Keratinocyte (primary cell): ENCODE measurements around the gene KRT71. TPM values are rescaled to one million over a fixed set of nuclear protein-coding genes. Genes with fewer than 3 reads are reported as not detected.

Source experiments
- DNase-seq: peaks from one replicate; pipeline ENCODE4 v3.0.0-alpha.2; 2011; ENCODE audit warnings: low read depth, missing footprints, low spot score
- FAIRE-seq: peaks from 2 replicates; lab custom pipeline; 2011; peaks lifted over from hg19 to GRCh38; lab: Jason Lieb, UNC
- H2AFZ ChIP-seq: 2 replicates; pipeline ENCODE4 v1.6.0; 2012; ENCODE audit warnings: low read length, control low read depth, inconsistent platforms; ENCODE audit not compliant: control insufficient read depth
- H3K27ac ChIP-seq: 2 replicates; pipeline ENCODE4 v1.5.1; 2011; ENCODE audit warnings: low read length; ENCODE audit not compliant: control insufficient read depth, insufficient read depth
- H3K27me3 ChIP-seq: 3 replicates; pipeline ENCODE4 v1.6.0; 2011; ENCODE audit warnings: low read length; ENCODE audit not compliant: control insufficient read depth, insufficient read depth; ENCODE audit errors: extremely low read depth
- H3K36me3 ChIP-seq, 2 experiments: 2 replicates in 1 of 2; 3 replicates in 1 of 2; pipeline ENCODE4 v1.5.1; 2011; ENCODE audit warnings: low read length in 2 of 2, mild to moderate bottlenecking in 1 of 2; ENCODE audit not compliant: control insufficient read depth in 2 of 2, insufficient read depth in 2 of 2; ENCODE audit errors: extremely low read depth in 1 of 2
- H3K4me1 ChIP-seq: 3 replicates; pipeline ENCODE4 v1.5.1; 2011; ENCODE audit warnings: low read length; ENCODE audit not compliant: control insufficient read depth, insufficient read depth; ENCODE audit errors: extremely low read depth
- H3K4me2 ChIP-seq: 3 replicates; pipeline ENCODE4 v1.6.0; 2011; ENCODE audit warnings: low read depth, low read length; ENCODE audit not compliant: control insufficient read depth, insufficient read depth; ENCODE audit errors: extremely low read depth
- H3K4me3 ChIP-seq, 3 experiments: fragments of 200-600 bp in 1 of 3; sonication (generic) in 1 of 3; 2 replicates in 2 of 3; 3 replicates in 1 of 3; pipeline ENCODE4 v1.5.1; 2011 to 2016; ENCODE audit warnings: low read length in 3 of 3, mild to moderate bottlenecking in 3 of 3, control low read depth in 2 of 3, inconsistent platforms in 1 of 3, low read depth in 1 of 3, mixed read lengths in 1 of 3, mixed run types in 1 of 3, moderate library complexity in 1 of 3; ENCODE audit not compliant: control insufficient read depth in 2 of 3, insufficient read depth in 2 of 3; ENCODE audit errors: extremely low read depth in 1 of 3
- H3K79me2 ChIP-seq: 2 replicates; pipeline ENCODE4 v1.6.0; 2012; ENCODE audit warnings: low read length; ENCODE audit not compliant: control insufficient read depth, insufficient read depth
- H3K9ac ChIP-seq: 3 replicates; pipeline ENCODE4 v1.6.0; 2011; ENCODE audit warnings: low read length; ENCODE audit not compliant: control insufficient read depth, insufficient read depth; ENCODE audit errors: extremely low read depth
- H3K9me1 ChIP-seq: 3 replicates; pipeline ENCODE4 v1.6.0; 2011; ENCODE audit warnings: low read length; ENCODE audit not compliant: control insufficient read depth, insufficient read depth; ENCODE audit errors: extremely low read depth
- H3K9me3 ChIP-seq: 2 replicates; pipeline ENCODE4 v1.5.1; 2012; ENCODE audit warnings: low read depth, low read length; ENCODE audit not compliant: control insufficient read depth
- H4K20me1 ChIP-seq: 3 replicates; pipeline ENCODE4 v1.6.0; 2011; ENCODE audit warnings: low read length; ENCODE audit not compliant: control insufficient read depth, insufficient read depth; ENCODE audit errors: extremely low read depth
- EZH2 ChIP-seq: IDR thresholded peaks from one replicate; pipeline ENCODE4 v1.6.1; 2012; ENCODE audit warnings: inconsistent platforms, mild to moderate bottlenecking, low read length, moderate library complexity
- dilution Hi-C: fragments of 300-500 bp; cut with MboI; formaldehyde crosslinking; loops from one replicate; pipeline ENCODE4 v1.7.0; 2020; ENCODE audit warnings: low sequenced_read_pairs; ENCODE audit not compliant: extremely low pct_ligation_motif_present
- polyA plus RNA-seq, 5 experiments: library from polyadenylated mRNA; depleted of rRNA in 3 of 5; stranded (reverse) in 3 of 5; stranded (forward) in 1 of 5; unstranded in 1 of 5; fragments of >200 nt; gene quantifications; 1 replicate in 1 of 5; 2 replicates in 3 of 5; 3 replicates in 1 of 5; pipeline versions ENCODE4 v1.2.1 to v1.2.3, GENCODE V29; 2011 to 2012; ENCODE audit warnings: missing spikeins in 2 of 5, low read depth in 1 of 5, low replicate concordance in 1 of 5
- TF ChIP-seq, protein P1 (sequence below), 3 experiments: IDR thresholded peaks in 1 of 3; conservative IDR thresholded peaks in 1 of 3; optimal IDR thresholded peaks in 1 of 3; 2 replicates in 2 of 3; 3 replicates in 1 of 3; pipeline versions ENCODE3 to v1.5.1; 2011; ENCODE audit warnings: low read length in 3 of 3, mild to moderate bottlenecking in 3 of 3, moderate library complexity in 2 of 3, control low read depth in 1 of 3, inconsistent platforms in 1 of 3; ENCODE audit not compliant: insufficient read depth in 2 of 3; ENCODE audit errors: extremely low read depth in 1 of 3

KRT71 gene
- polyA plus RNA-seq, 1 donor (not counting 4 experiments of a cell fraction or from before 2014, with no cell fraction given): not detected

GRCh38 chr12:52518574-52519386 is 34.2 kb downstream of the KRT71 start:
- H4K20me1 ChIP-seq: peaks cover 45% of the 10 kb centered on the region
- peak overlapping the region; percentile 49 to 96 (median 87) for H3K4me3 ChIP-seq
- peaks cover 22 to 45% of the 10 kb centered on the region in 2 experiments for H3K36me3 ChIP-seq
- peaks cover 22% of the 10 kb centered on the region for H3K79me2 ChIP-seq
- H3K4me2 ChIP-seq: peak overlapping the region; percentile 96
- dilution Hi-C loops: no loop called here
- peaks cover 56% of the 10 kb centered on the region for H3K4me1 ChIP-seq
- peak overlapping the region; percentile 92 for H3K9ac ChIP-seq
- TF ChIP-seq, protein P1, sequence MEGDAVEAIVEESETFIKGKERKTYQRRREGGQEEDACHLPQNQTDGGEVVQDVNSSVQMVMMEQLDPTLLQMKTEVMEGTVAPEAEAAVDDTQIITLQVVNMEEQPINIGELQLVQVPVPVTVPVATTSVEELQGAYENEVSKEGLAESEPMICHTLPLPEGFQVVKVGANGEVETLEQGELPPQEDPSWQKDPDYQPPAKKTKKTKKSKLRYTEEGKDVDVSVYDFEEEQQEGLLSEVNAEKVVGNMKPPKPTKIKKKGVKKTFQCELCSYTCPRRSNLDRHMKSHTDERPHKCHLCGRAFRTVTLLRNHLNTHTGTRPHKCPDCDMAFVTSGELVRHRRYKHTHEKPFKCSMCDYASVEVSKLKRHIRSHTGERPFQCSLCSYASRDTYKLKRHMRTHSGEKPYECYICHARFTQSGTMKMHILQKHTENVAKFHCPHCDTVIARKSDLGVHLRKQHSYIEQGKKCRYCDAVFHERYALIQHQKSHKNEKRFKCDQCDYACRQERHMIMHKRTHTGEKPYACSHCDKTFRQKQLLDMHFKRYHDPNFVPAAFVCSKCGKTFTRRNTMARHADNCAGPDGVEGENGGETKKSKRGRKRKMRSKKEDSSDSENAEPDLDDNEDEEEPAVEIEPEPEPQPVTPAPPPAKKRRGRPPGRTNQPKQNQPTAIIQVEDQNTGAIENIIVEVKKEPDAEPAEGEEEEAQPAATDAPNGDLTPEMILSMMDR (optimal IDR thresholded peaks at IDR 0.05 in 1 of 3, IDR thresholded peaks at IDR 0.05 in 1 of 3, conservative IDR thresholded peaks at IDR 0.05 in 1 of 3; ENCODE audit: extremely low read depth in 1 of 3, insufficient read depth in 2 of 3, low read length in 3 of 3): no peak
- DNase-seq: no peak
- peak; percentile 36 for FAIRE-seq
- no peaks in the 10 kb centered on the region for H3K27me3 ChIP-seq
- H3K9me3 ChIP-seq: no peaks in the 10 kb centered on the region
- peak overlapping the region; percentile 98 for H3K27ac ChIP-seq
- H3K9me1 ChIP-seq: no peaks in the 10 kb centered on the region
- H2AFZ ChIP-seq: no peak overlapping the region

DNA sequence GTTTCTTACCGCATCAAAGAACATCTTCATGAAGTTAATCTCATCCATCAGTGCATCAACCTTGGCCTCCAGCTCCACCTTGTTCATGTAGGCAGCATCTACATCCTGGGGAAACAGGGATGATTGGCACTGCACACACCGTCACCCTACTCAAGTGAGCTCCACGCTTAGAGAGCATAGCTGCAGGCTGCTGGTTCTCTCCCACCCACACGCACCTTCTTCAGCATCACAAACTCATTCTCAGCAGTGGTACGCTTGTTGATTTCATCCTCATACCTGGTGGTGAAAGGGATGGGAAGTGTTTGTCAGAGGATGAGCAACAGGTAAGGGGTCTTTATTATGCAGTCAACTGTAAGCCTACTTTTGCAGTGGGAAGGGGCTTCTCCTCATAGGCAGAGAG is 35.1 kb downstream of the KRT71 start:
- Histone ChIP-seq H2AFZ (no peak overlapping the region), H3K79me2 (peaks cover 22% of the 10 kb centered on the region), H3K36me3 (peaks cover 22 to 45% of the 10 kb centered on the region in 2 experiments), H3K9me3 (no peaks in the 10 kb centered on the region), H3K9me1 (no peaks in the 10 kb centered on the region), H3K4me3 (peak overlapping the region; percentile 49 to 96 (median 87)), H3K27ac (peak overlapping the region; percentile 98), H3K27me3 (no peaks in the 10 kb centered on the region), H3K9ac (peak overlapping the region; percentile 92), H3K4me2 (peak overlapping the region; percentile 96), H4K20me1 (peaks cover 45% of the 10 kb centered on the region), H3K4me1 (peaks cover 47% of the 10 kb centered on the region)
- DNase-seq (peak; percentile 59), FAIRE-seq (peak; percentile 77)
- TF ChIP-seq, protein P1 (optimal IDR thresholded peaks at IDR 0.05 in 1 of 3, IDR thresholded peaks at IDR 0.05 in 1 of 3, conservative IDR thresholded peaks at IDR 0.05 in 1 of 3; ENCODE audit: extremely low read depth in 1 of 3, insufficient read depth in 2 of 3, low read length in 3 of 3): no peak
- TF ChIP-seq EZH2: no peak
- dilution Hi-C loops: no loop called here
